CD4-positive, alpha-beta memory T cell (primary cell): ENCODE data around the gene TMEM259. TPM values are rescaled to one million over a fixed set of nuclear protein-coding genes. Genes with fewer than 3 reads are reported as not detected.

Experiments
- CTCF ChIA-PET: fragments of 350-600 bp; sonication (Branson Sonifier 250); formaldehyde crosslinking; loops from one replicate; lab custom pipeline; 2021; ENCODE audit warnings: inconsistent platforms; ENCODE audit not compliant: partially characterized antibody; lab: Charles Lee
- POLR2A ChIA-PET: fragments of 350-600 bp; sonication (Branson Sonifier 250); formaldehyde crosslinking; loops from one replicate; lab custom pipeline; 2021; ENCODE audit not compliant: partially characterized antibody; lab: Charles Lee
- DNase-seq, 5 donors: peaks; one replicate each; pipeline versions ENCODE4 v3.0.0 to v3.0.0-alpha.2; 2020 to 2022; ENCODE audit warnings: mixed read lengths in 1 of 5
- H3K27ac ChIP-seq: one replicate; pipeline ENCODE4 v1.7.0; 2013; ENCODE audit warnings: low read depth, low read length
- H3K27me3 ChIP-seq: 2 replicates; pipeline ENCODE4 v1.7.0; 2013; ENCODE audit warnings: mild to moderate bottlenecking, low read length, moderate library complexity; ENCODE audit not compliant: insufficient read depth
- H3K36me3 ChIP-seq: 2 replicates; pipeline ENCODE4 v1.7.0; 2013; ENCODE audit warnings: mild to moderate bottlenecking, low read length, moderate library complexity; ENCODE audit not compliant: insufficient read depth
- H3K4me1 ChIP-seq: 2 replicates; pipeline ENCODE4 v1.7.0; 2013; ENCODE audit warnings: mild to moderate bottlenecking, low read length, moderate library complexity; ENCODE audit not compliant: insufficient read depth
- H3K4me3 ChIP-seq, 2 donors: one replicate each; pipeline ENCODE4 v1.7.0; 2013; ENCODE audit warnings: low read length in 2 of 2, mild to moderate bottlenecking in 1 of 2
- H3K9me3 ChIP-seq, 2 donors: one replicate each; pipeline ENCODE4 v1.7.0; 2013; ENCODE audit warnings: low read length in 2 of 2, control low read depth in 1 of 2; ENCODE audit not compliant: control insufficient read depth in 1 of 2
- H3K27ac Mint-ChIP-seq, 7 donors: one replicate each; pipeline ENCODE4 v1.8.0; 2020 to 2021; ENCODE audit warnings: mixed read lengths in 7 of 7, mild to moderate bottlenecking in 6 of 7, inconsistent platforms in 3 of 7, moderate library complexity in 3 of 7
- H3K27me3 Mint-ChIP-seq, 2 donors: one replicate each; pipeline ENCODE4 v1.8.0; 2020 to 2021; ENCODE audit warnings: mixed read lengths in 2 of 2
- H3K36me3 Mint-ChIP-seq, 2 donors: one replicate each; pipeline ENCODE4 v1.8.0; 2020 to 2021; ENCODE audit warnings: mixed read lengths in 2 of 2, inconsistent platforms in 1 of 2, mild to moderate bottlenecking in 1 of 2
- H3K4me1 Mint-ChIP-seq, 4 donors: one replicate each; pipeline ENCODE4 v1.8.0; 2020 to 2021; ENCODE audit warnings: mixed read lengths in 4 of 4, mild to moderate bottlenecking in 1 of 4
- H3K4me3 Mint-ChIP-seq, 8 donors: one replicate each; pipeline ENCODE4 v1.8.0; 2020 to 2021; ENCODE audit warnings: mixed read lengths in 8 of 8, mild to moderate bottlenecking in 7 of 8, moderate library complexity in 6 of 8, inconsistent platforms in 3 of 8
- H3K9me3 Mint-ChIP-seq, 8 donors: one replicate each; pipeline ENCODE4 v1.8.0; 2020 to 2021; ENCODE audit warnings: mixed read lengths in 8 of 8, mild to moderate bottlenecking in 5 of 8, inconsistent platforms in 3 of 8, moderate library complexity in 1 of 8
- intact Hi-C: fragments of 100-400 bp; cut with micrococcal nuclease; formaldehyde crosslinking; loops from one replicate; pipeline ENCODE4 v1.15.1; 2023
- polyA plus RNA-seq, 2 donors: library from polyadenylated mRNA; unstranded; fragments of 300-500 nt; fragmentation: Illumina TruSeq; gene quantifications; one replicate each; pipeline ENCODE4 v1.2.3, GENCODE V29; 2021
- total RNA-seq, 2 experiments: library from RNA; stranded (reverse); gene quantifications; one replicate each; pipeline ENCODE4 v1.2.3, GENCODE V29; 2021

Gene TMEM259
- total and polyA plus RNA-seq, 4 experiments from 2014 or later: 40.5 to 329 (median 196) TPM

GRCh38 chr19:989381-990081, 31.4 kb downstream of the TMEM259 start:
- peak overlapping the region in 2 of 7 donors; percentile 7 to 24 for H3K27ac Mint-ChIP-seq

GRCh38 chr19:988510-988909, 32.4 kb downstream of the TMEM259 start:
- ChIA-PET CTCF (no interaction called here), POLR2A (no interaction called here)
- Mint-ChIP-seq H3K4me3 (no peak overlapping the region), H3K36me3 (peaks cover 0 to 31% of the 10 kb centered on the region in 2 donors), H3K27me3 (no peaks in the 10 kb centered on the region), H3K4me1 (peaks cover 4 to 18% (median 12%) of the 10 kb centered on the region in 4 donors), H3K27ac (peak overlapping the region in 2 of 7 donors; percentile 53 to 70), H3K9me3 (no peaks in the 10 kb centered on the region)
- H3K27me3 ChIP-seq: no peaks in the 10 kb centered on the region
- intact Hi-C loops: no loop called here
- H3K4me1 ChIP-seq: peaks cover 17% of the 10 kb centered on the region
- H3K9me3 ChIP-seq: no peaks in the 10 kb centered on the region
- H3K4me3 ChIP-seq: no peak overlapping the region
- no peak overlapping the region for H3K27ac ChIP-seq
- DNase-seq: peak in 1 of 5 donors; percentile 5
- peaks cover 13% of the 10 kb centered on the region for H3K36me3 ChIP-seq

More at GRCh38 chr19:989381-990081, 31.4 kb downstream of the TMEM259 start:
- POLR2A ChIA-PET: no interaction called here
- intact Hi-C loops: no loop called here
- Histone ChIP-seq H3K4me3 (no peak overlapping the region), H3K27ac (no peak overlapping the region), H3K36me3 (peaks cover 13% of the 10 kb centered on the region), H3K4me1 (peaks cover 12% of the 10 kb centered on the region), H3K27me3 (no peaks in the 10 kb centered on the region), H3K9me3 (no peaks in the 10 kb centered on the region)
- peak in 1 of 5 donors; percentile 32 for DNase-seq
- peaks cover 4 to 14% (median 7%) of the 10 kb centered on the region in 4 donors for H3K4me1 Mint-ChIP-seq
- H3K9me3 Mint-ChIP-seq: no peaks in the 10 kb centered on the region
- peaks cover 0 to 28% of the 10 kb centered on the region in 2 donors for H3K36me3 Mint-ChIP-seq
- CTCF ChIA-PET: no interaction called here
- H3K27me3 Mint-ChIP-seq: no peaks in the 10 kb centered on the region
- no peak overlapping the region for H3K4me3 Mint-ChIP-seq

GRCh38 chr19:988081-988480, 32.8 kb downstream of the TMEM259 start:
- no peaks in the 10 kb centered on the region for H3K9me3 Mint-ChIP-seq
- no peaks in the 10 kb centered on the region for H3K27me3 Mint-ChIP-seq
- Histone ChIP-seq H3K4me3 (no peak overlapping the region), H3K27ac (no peak overlapping the region), H3K9me3 (no peaks in the 10 kb centered on the region), H3K27me3 (no peaks in the 10 kb centered on the region), H3K36me3 (peaks cover 9% of the 10 kb centered on the region), H3K4me1 (peaks cover 19% of the 10 kb centered on the region)
- ChIA-PET POLR2A (interaction anchor here (1.0 to 1.2 kb wide), 2 partner anchors 9 to 64 kb away, joined by 3 to 5 read pairs; no protein-coding TSS in a partner anchor), CTCF (no interaction called here)
- peak in 1 of 5 donors; percentile 1 for DNase-seq
- intact Hi-C loops: no loop called here
- peak overlapping the region in 1 of 7 donors; percentile 79 for H3K27ac Mint-ChIP-seq
- H3K4me1 Mint-ChIP-seq: peaks cover 4 to 18% (median 12%) of the 10 kb centered on the region in 4 donors
- H3K4me3 Mint-ChIP-seq: no peak overlapping the region
- H3K36me3 Mint-ChIP-seq: peaks cover 0 to 28% of the 10 kb centered on the region in 2 donors

GRCh38 chr19:986083-986482, 34.8 kb downstream of the TMEM259 start:
- no peaks in the 10 kb centered on the region for H3K9me3 ChIP-seq
- intact Hi-C loops: no loop called here
- DNase-seq: peak in 1 of 5 donors; percentile 3

GRCh38 chr19:984165-984967, 36.6 kb downstream of the TMEM259 start, which contains the start of gene WDR18:
Gene WDR18, plus strand, starts transcription at chr19:984345. Its CDS starts 9 bp downstream, at chr19:984354.
- Histone ChIP-seq H3K4me1 (peaks cover 24% of the 10 kb centered on the region), H3K9me3 (no peaks in the 10 kb centered on the region), H3K36me3 (peaks cover 5% of the 10 kb centered on the region), H3K27ac (peak within 1 kb of the TSS; percentile 75), H3K4me3 (peak within 1 kb of the TSS; percentile 65 to 69), H3K27me3 (no peaks in the 10 kb centered on the region)
- Mint-ChIP-seq H3K36me3 (peaks cover 0 to 22% of the 10 kb centered on the region in 2 donors), H3K4me1 (peaks cover 4 to 18% (median 12%) of the 10 kb centered on the region in 4 donors), H3K27me3 (no peaks in the 10 kb centered on the region), H3K4me3 (peak within 1 kb of the TSS; percentile 89 to 96 (median 92)), H3K27ac (peak within 1 kb of the TSS; percentile 84 to 96 (median 90)), H3K9me3 (no peaks in the 10 kb centered on the region)
- intact Hi-C loops: loop anchor here (1.0 to 5.0 kb wide), 6 partner anchors 12 to 214 kb away; partner anchors contain the start of genes RNU6-2 and TMEM259
- POLR2A ChIA-PET: interaction anchor here (0.6 to 4.4 kb wide), 36 partner anchors 11 to 291 kb away, joined by 3 to 88 read pairs (median 4); partner anchors contain the start of genes ABCA7, CIRBP, CNN2 and FAM174C
- peak; percentile 79 to 87 (median 81) for DNase-seq
- CTCF ChIA-PET: interaction anchor here (0.6 to 6.5 kb wide), 25 partner anchors 8 to 256 kb away, joined by 3 to 118 read pairs (median 3); partner anchors contain the start of genes CBARP, CFD and KISS1R

More at GRCh38 chr19:986083-986482, 34.8 kb downstream of the TMEM259 start:
- Histone ChIP-seq H3K27me3 (no peaks in the 10 kb centered on the region), H3K36me3 (peaks cover 9% of the 10 kb centered on the region), H3K27ac (no peak overlapping the region), H3K4me3 (no peak overlapping the region), H3K4me1 (peaks cover 24% of the 10 kb centered on the region)
- Mint-ChIP-seq H3K36me3 (peaks cover 0 to 24% of the 10 kb centered on the region in 2 donors), H3K4me1 (peaks cover 4 to 18% (median 12%) of the 10 kb centered on the region in 4 donors), H3K27ac (peak overlapping the region in 1 of 7 donors; percentile 15), H3K9me3 (no peaks in the 10 kb centered on the region), H3K27me3 (no peaks in the 10 kb centered on the region), H3K4me3 (peak overlapping the region in 6 of 8 donors; percentile 17 to 95 (median 72))
- POLR2A ChIA-PET: interaction anchor here (3.4 to 4.4 kb wide), 2 partner anchors 10 to 123 kb away, joined by 16 to 34 read pairs; no protein-coding TSS in a partner anchor
- CTCF ChIA-PET: no interaction called here

GRCh38 chr19:982567-983170, 38.3 kb downstream of the TMEM259 start:
- Mint-ChIP-seq H3K4me3 (peak overlapping the region in 5 of 8 donors; percentile 20 to 57 (median 46)), H3K27ac (peak overlapping the region in 2 of 7 donors; percentile 9 to 65), H3K9me3 (no peaks in the 10 kb centered on the region), H3K36me3 (peaks cover 0 to 17% of the 10 kb centered on the region in 2 donors), H3K4me1 (peaks cover 4 to 18% (median 12%) of the 10 kb centered on the region in 4 donors), H3K27me3 (no peaks in the 10 kb centered on the region)
- POLR2A ChIA-PET: interaction anchor here (0.7 to 4.4 kb wide), 5 partner anchors 13 to 119 kb away, joined by 3 to 88 read pairs (median 16); partner anchors contain the start of gene ABCA7
- H3K4me3 ChIP-seq: no peak overlapping the region
- CTCF ChIA-PET: interaction anchor here (0.8 to 6.5 kb wide), 8 partner anchors 12 to 217 kb away, joined by 3 to 118 read pairs (median 4); no protein-coding TSS in a partner anchor
- no peak overlapping the region for H3K27ac ChIP-seq
- peaks cover 5% of the 10 kb centered on the region for H3K36me3 ChIP-seq
- no peaks in the 10 kb centered on the region for H3K27me3 ChIP-seq
- DNase-seq: peak; percentile 50 to 78 (median 69)
- intact Hi-C loops: loop anchor here (1.0 to 5.0 kb wide), 3 partner anchors 55 to 125 kb away; no protein-coding TSS in a partner anchor
- no peaks in the 10 kb centered on the region for H3K9me3 ChIP-seq
- peaks cover 24% of the 10 kb centered on the region for H3K4me1 ChIP-seq
